Body of pancreas (tissue), 4 donors: Measurements from ENCODE around the gene MYZAP. TPM values are rescaled to one million over a fixed set of nuclear protein-coding genes. Genes with fewer than 3 reads are reported as not detected.

Experiments used
- ATAC-seq: fragments of 150-250 bp; one replicate; pipeline ENCODE4 v1.9.1; 2016
- DNase-seq, 4 donors: peaks; one replicate each; pipeline ENCODE4 v3.0.0-alpha.2; 2019
- H3K27ac ChIP-seq, 4 donors: fragments of 200-600 bp; sonication (generic); 1 replicate in 3 of 4; 2 replicates in 1 of 4; pipeline versions ENCODE4 v1.5.1 to v1.6.1; 2016 to 2019; ENCODE audit warnings: mild to moderate bottlenecking in 1 of 4, mixed read lengths in 1 of 4, moderate library complexity in 1 of 4
- H3K27me3 ChIP-seq, 2 donors: fragments of 200-600 bp; sonication (generic); one replicate each; pipeline ENCODE4 v1.6.0; 2016; ENCODE audit warnings: mild to moderate bottlenecking in 1 of 2
- H3K36me3 ChIP-seq, 2 donors: fragments of 200-600 bp; sonication (generic); replicated peaks in 1 of 2; 2 replicates each; pipeline ENCODE4 v1.5.1; 2016; ENCODE audit warnings: low read depth in 2 of 2; ENCODE audit not compliant: insufficient read depth in 1 of 2
- H3K4me1 ChIP-seq: fragments of 200-600 bp; sonication (generic); one replicate; pipeline ENCODE4 v1.6.0; 2016
- H3K4me3 ChIP-seq, 2 donors: fragments of 200-600 bp; sonication (generic); 1 replicate in 1 of 2; 2 replicates in 1 of 2; pipeline ENCODE4 v1.5.1; 2016 to 2019
- H3K9me3 ChIP-seq, 3 donors: fragments of 200-600 bp; sonication (generic); 1 replicate in 2 of 3; 2 replicates in 1 of 3; pipeline ENCODE4 v1.5.1; 2016
- CTCF ChIP-seq, 7 experiments: fragments of 450-650 bp in 4 of 7; fragments of 200-600 bp in 3 of 7; sonication (generic) in 3 of 7; IDR thresholded peaks; one replicate each; pipeline ENCODE4 v1.5.1; 2016 to 2019; ENCODE audit warnings: antibody characterized with exemption in 7 of 7
- POLR2A ChIP-seq, 3 donors: fragments of 450-650 bp; IDR thresholded peaks; one replicate each; pipeline ENCODE4 v1.6.1; 2016; ENCODE audit warnings: antibody characterized with exemption in 3 of 3, mild to moderate bottlenecking in 2 of 3
- WGBS, 2 donors: methylation state at CpG; one replicate each; pipeline ENCODE4 v1.1.5; 2017; 5-methylcytosine and 5-hydroxymethylcytosine counted together
- intact Hi-C: fragments of 100-400 bp; cut with DNase I; formaldehyde crosslinking; loops from one replicate; pipeline ENCODE4 v1.15.1; 2023
- total RNA-seq, 2 donors: library from RNA; depleted of rRNA; stranded (reverse); fragments of >200 nt; gene quantifications; one replicate each; pipeline ENCODE4 v1.1.0, GENCODE V29; 2016

The MYZAP gene
- total RNA-seq, 2 donors from 2014 or later = 10.9 to 16.3 TPM

- peak; percentile 77 to 87 (median 84) for DNase-seq
- 7 to 10% methylated on average over 5 of the region's 5 CpGs for WGBS, 2 donors
- ATAC-seq = peak; percentile 81
- Histone ChIP-seq H3K4me1 (peaks cover 22% of the 10 kb centered on the region), H3K27ac (peak overlapping the region in 2 of 4 donors; percentile 32 to 74), H3K9me3 (no peaks in the 10 kb centered on the region), H3K27me3 (no peaks in the 10 kb centered on the region), H3K4me3 (no peak overlapping the region), H3K36me3 (no peaks in the 10 kb centered on the region)
- intact Hi-C loops = loop anchor here (5.0 kb wide), 2 partner anchors 37 to 302 kb away; no protein-coding TSS in a partner anchor
- TF ChIP-seq CTCF (IDR thresholded peaks at IDR 0.05) (peak; percentile 77 to 93 (median 89)), POLR2A (IDR thresholded peaks at IDR 0.05) (no peak)
Observed at GRCh38 chr15:57559875-57560274, 31.8 kb upstream of the MYZAP start.

GRCh38 chr15:57561041-57561711 lies 30.5 kb upstream of the MYZAP start:
- H3K9me3 ChIP-seq = no peaks in the 10 kb centered on the region
- no peaks in the 10 kb centered on the region for H3K36me3 ChIP-seq
- no peak for TF ChIP-seq POLR2A (IDR thresholded peaks at IDR 0.05)
- peak; percentile 87 to 96 (median 93) for TF ChIP-seq CTCF (IDR thresholded peaks at IDR 0.05)
- intact Hi-C loops = loop anchor here (5.0 kb wide), 1 partner anchor 36 kb away; no protein-coding TSS in a partner anchor
- H3K27ac ChIP-seq = peak overlapping the region; percentile 4 to 74 (median 42)
- H3K4me3 ChIP-seq = no peak overlapping the region
- WGBS, 2 donors = 21% methylated on average over 9 of the region's 9 CpGs
- no peaks in the 10 kb centered on the region for H3K27me3 ChIP-seq
- DNase-seq (peak; percentile 81 to 89 (median 87)), ATAC-seq (peak; percentile 93)
- peaks cover 18% of the 10 kb centered on the region for H3K4me1 ChIP-seq

- Histone ChIP-seq H3K27me3 (no peaks in the 10 kb centered on the region), H3K9me3 (no peaks in the 10 kb centered on the region), H3K36me3 (no peaks in the 10 kb centered on the region), H3K4me3 (no peak overlapping the region), H3K4me1 (peaks cover 18% of the 10 kb centered on the region), H3K27ac (peak overlapping the region in 2 of 4 donors; percentile 53 to 74)
- 56 to 67% methylated on average over 11 of the region's 11 CpGs for WGBS, 2 donors
- peak in 2 of 4 donors; percentile 47 to 57 for DNase-seq
- intact Hi-C loops = loop anchor here (5.0 kb wide), 1 partner anchor 35 kb away; no protein-coding TSS in a partner anchor
- TF ChIP-seq POLR2A (IDR thresholded peaks at IDR 0.05) = no peak
- TF ChIP-seq CTCF (IDR thresholded peaks at IDR 0.05) = no peak
- ATAC-seq = no peak
Observed at GRCh38 chr15:57562196-57562769, 29.4 kb upstream of the MYZAP start.

- ATAC-seq = no peak
- no peak for DNase-seq
- TF ChIP-seq CTCF (IDR thresholded peaks at IDR 0.05) (no peak), POLR2A (IDR thresholded peaks at IDR 0.05) (no peak)
- Histone ChIP-seq H3K4me1 (peaks cover 18% of the 10 kb centered on the region), H3K27me3 (no peaks in the 10 kb centered on the region), H3K36me3 (no peaks in the 10 kb centered on the region), H3K4me3 (no peak overlapping the region), H3K9me3 (no peaks in the 10 kb centered on the region), H3K27ac (peak overlapping the region in 1 of 4 donors; percentile 13)
- intact Hi-C loops = loop anchor here (5.0 kb wide), 1 partner anchor 34 kb away; no protein-coding TSS in a partner anchor
- 62 to 74% methylated on average over 6 of the region's 6 CpGs for WGBS, 2 donors
Observed at GRCh38 chr15:57563416-57563815, 28.3 kb upstream of the MYZAP start.
